HCT116 (cell line): ENCODE data around the gene DPPA4. TPM values are rescaled to one million over a fixed set of nuclear protein-coding genes. Genes with fewer than 3 reads are reported as not detected.

Source experiments
- ATAC-seq: fragments of 200-7000 bp; cut with Tn5 transposase; 2 replicates; pipeline ENCODE4 v1.9.1; 2020; ENCODE audit warnings: mild to moderate bottlenecking, moderate library complexity
- BruUV-seq: library from RNA; stranded (reverse); fragments of 400-500 nt; replicated peaks from 2 replicates; lab custom pipeline; 2021; lab: Mats Ljungman, UMichigan
- CTCF ChIA-PET: fragments of 300-600 bp; sonication (Branson Sonifier 250); formaldehyde crosslinking; loops from one replicate; lab custom pipeline; 2021; ENCODE audit warnings: antibody characterized with exemption; lab: Charles Lee
- POLR2A ChIA-PET: fragments of 300-600, 350-600 bp; sonication (Branson Sonifier 250); formaldehyde crosslinking; loops from one replicate; lab custom pipeline; 2021; ENCODE audit warnings: antibody characterized with exemption; lab: Charles Lee
- RAD21 ChIA-PET, 2 experiments: fragments of 300-600 bp; sonication (Branson Sonifier 250); formaldehyde crosslinking; loops; one replicate each; lab custom pipeline; 2023; ENCODE audit warnings: low total read pairs in 2 of 2; ENCODE audit not compliant: uncharacterized antibody in 2 of 2, unreplicated experiment in 2 of 2, low non-redundant PET in 1 of 2; lab: Charles Lee
- DNase-seq: peaks from one replicate; pipeline ENCODE4 v3.0.0-alpha.2; 2010; ENCODE audit warnings: low read depth, low spot score
- H2AFZ ChIP-seq: fragments of 200-600 bp; shearing (Covaris generic), sonication (generic); 2 replicates; pipeline ENCODE4 v1.6.1; 2017; ENCODE audit warnings: low read depth, mixed run types, mixed read lengths, antibody characterized with exemption, low read length; ENCODE audit not compliant: poor library complexity, severe bottlenecking
- H3K27ac ChIP-seq: 2 replicates; pipeline ENCODE4 v1.5.1; 2012; ENCODE audit warnings: low read depth, low read length
- H3K27me3 ChIP-seq: fragments of 200-600 bp; sonication (generic); 2 replicates; pipeline ENCODE4 v1.6.1; 2016; ENCODE audit warnings: mixed run types, low read length, mixed read lengths; ENCODE audit not compliant: insufficient read depth
- H3K36me3 ChIP-seq, 2 experiments: fragments of 200-500 bp in 1 of 2; fragments of 200-600 bp in 1 of 2; sonication (Bioruptor generic) in 1 of 2; sonication (generic) in 1 of 2; 2 replicates each; pipeline versions ENCODE4 v1.5.1 to v1.6.1; 2014 to 2016; ENCODE audit warnings: low read length in 2 of 2, inconsistent platforms in 1 of 2, mixed read lengths in 1 of 2, mixed run types in 1 of 2; ENCODE audit not compliant: insufficient read depth in 2 of 2, control insufficient read depth in 1 of 2
- H3K4me1 ChIP-seq, 2 experiments: fragments of 200-600 bp in 1 of 2; sonication (generic) in 1 of 2; 2 replicates each; pipeline versions ENCODE4 v1.5.1 to v1.6.1; 2012 to 2017; ENCODE audit warnings: low read length in 2 of 2, inconsistent platforms in 1 of 2, mild to moderate bottlenecking in 1 of 2, mixed read lengths in 1 of 2, mixed run types in 1 of 2, moderate library complexity in 1 of 2; ENCODE audit not compliant: insufficient read depth in 2 of 2, control insufficient read depth in 1 of 2
- H3K4me2 ChIP-seq: fragments of 200-600 bp; sonication (generic); 2 replicates; pipeline ENCODE4 v1.6.1; 2017; ENCODE audit warnings: mixed run types, low read length, mixed read lengths
- H3K4me3 ChIP-seq, 2 experiments: fragments of 200-600 bp in 1 of 2; sonication (generic) in 1 of 2; replicated peaks in 1 of 2; 2 replicates each; pipeline ENCODE4 v1.5.1; 2011 to 2016; ENCODE audit warnings: low read length in 2 of 2, control low read depth in 1 of 2, low read depth in 1 of 2, mild to moderate bottlenecking in 1 of 2, mixed read lengths in 1 of 2, mixed run types in 1 of 2
- H3K79me2 ChIP-seq: fragments of 200-600 bp; sonication (generic); 2 replicates; pipeline ENCODE4 v1.6.1; 2017; ENCODE audit warnings: mild to moderate bottlenecking, mixed run types, low read length, moderate library complexity, mixed read lengths; ENCODE audit not compliant: insufficient read depth
- H3K9ac ChIP-seq: fragments of 200-600 bp; sonication (generic); 2 replicates; pipeline ENCODE4 v1.6.1; 2016; ENCODE audit warnings: low read length, mixed read lengths
- H3K9me2 ChIP-seq: fragments of 200-600 bp; sonication (generic), shearing (Covaris generic); 2 replicates; pipeline ENCODE4 v1.6.1; 2017; ENCODE audit warnings: mixed run types, mild to moderate bottlenecking, moderate library complexity; ENCODE audit not compliant: insufficient read depth
- H3K9me3 ChIP-seq, 2 experiments: fragments of 200-500 bp in 1 of 2; fragments of 200-600 bp in 1 of 2; sonication (Bioruptor generic) in 1 of 2; sonication (generic) in 1 of 2; 2 replicates each; pipeline ENCODE4 v1.6.1; 2014 to 2017; ENCODE audit warnings: low read length in 2 of 2, mixed read lengths in 2 of 2, inconsistent platforms in 1 of 2, low read depth in 1 of 2, mild to moderate bottlenecking in 1 of 2, mixed run types in 1 of 2, moderate library complexity in 1 of 2; ENCODE audit not compliant: control insufficient read depth in 1 of 2, insufficient read depth in 1 of 2
- H4K20me1 ChIP-seq: fragments of 200-600 bp; sonication (generic), shearing (Covaris generic); 2 replicates; pipeline ENCODE4 v1.6.1; 2017; ENCODE audit warnings: mixed run types, mild to moderate bottlenecking, moderate library complexity; ENCODE audit not compliant: insufficient read depth
- CBX3 ChIP-seq: IDR thresholded peaks from 2 replicates; pipeline ENCODE4 v1.6.1; 2012; ENCODE audit warnings: low read depth
- CEBPB ChIP-seq: IDR thresholded peaks from 2 replicates; pipeline ENCODE4 v1.6.1; 2012; ENCODE audit warnings: low read depth
- ELF1 ChIP-seq: IDR thresholded peaks from 2 replicates; pipeline ENCODE4 v1.6.1; 2012; ENCODE audit warnings: low read depth, borderline replicate concordance
- EZH2 ChIP-seq: fragments of 200-600 bp; sonication (generic); IDR thresholded peaks from 2 replicates; pipeline ENCODE4 v1.6.1; 2017; ENCODE audit warnings: antibody characterized with exemption, mixed run types
- FOSL1 ChIP-seq: IDR thresholded peaks from 2 replicates; pipeline ENCODE4 v1.6.1; 2012; ENCODE audit warnings: low read depth
- JUND ChIP-seq: IDR thresholded peaks from 2 replicates; pipeline ENCODE4 v1.6.1; 2012
- POLR2A ChIP-seq: IDR thresholded peaks from 2 replicates; pipeline ENCODE4 v1.7.0; 2011; ENCODE audit warnings: borderline replicate concordance; ENCODE audit not compliant: insufficient read depth, insufficient read length; ENCODE audit errors: extremely low read depth
- POLR2AphosphoS5 ChIP-seq: IDR thresholded peaks from 2 replicates; pipeline ENCODE4 v1.6.1; 2011; ENCODE audit warnings: mild to moderate bottlenecking, low read depth, low read length, moderate library complexity
- RAD21 ChIP-seq: IDR thresholded peaks from 2 replicates; pipeline ENCODE4 v1.6.1; 2012; ENCODE audit warnings: low read depth, mild to moderate bottlenecking
- SP1 ChIP-seq: IDR thresholded peaks from 2 replicates; pipeline ENCODE4 v1.6.1; 2012; ENCODE audit warnings: low read depth
- SRF ChIP-seq: IDR thresholded peaks from 2 replicates; pipeline ENCODE4 v1.6.1; 2012; ENCODE audit warnings: low read depth
- TCF7L2 ChIP-seq: IDR thresholded peaks from 2 replicates; pipeline ENCODE4 v1.7.0; 2011; ENCODE audit warnings: borderline replicate concordance, inconsistent platforms; ENCODE audit not compliant: insufficient read depth, insufficient read length; ENCODE audit errors: extremely low read depth
- YY1 ChIP-seq: IDR thresholded peaks from 2 replicates; pipeline ENCODE4 v1.6.1; 2011; ENCODE audit warnings: low read length, low read depth, moderate library complexity, mild to moderate bottlenecking; ENCODE audit not compliant: insufficient replicate concordance; ENCODE audit errors: extremely low read depth
- ZNF274 ChIP-seq: fragments of 200-500 bp; sonication (Bioruptor generic); IDR thresholded peaks from 2 replicates; pipeline ENCODE4 v1.6.1; 2014; ENCODE audit warnings: mild to moderate bottlenecking, low read depth, low read length, inconsistent platforms
- intact Hi-C: fragments of 100-400 bp; cut with micrococcal nuclease; formaldehyde crosslinking; loops from 2 replicates; pipeline ENCODE4 v1.10.0; 2022
- total RNA-seq: library from RNA; stranded (reverse); gene quantifications from one replicate; pipeline ENCODE4 v1.2.1, GENCODE V29; 2021; ENCODE audit not compliant: unreplicated experiment
- TF ChIP-seq, protein P1 (sequence below): IDR thresholded peaks from 2 replicates; pipeline ENCODE4 v1.6.1; 2011; ENCODE audit warnings: mild to moderate bottlenecking, low read length, moderate library complexity; ENCODE audit not compliant: insufficient replicate concordance; ENCODE audit errors: extremely low read depth
- TF ChIP-seq, protein P2 (sequence below): IDR thresholded peaks from 2 replicates; pipeline ENCODE4 v1.6.1; 2012
- TF ChIP-seq, protein P3 (sequence below): IDR thresholded peaks from 2 replicates; pipeline ENCODE4 v1.6.1; 2012; ENCODE audit warnings: low read depth

The DPPA4 gene
- total RNA-seq, 1 experiment from 2014 or later = 0.27 TPM

DNA sequence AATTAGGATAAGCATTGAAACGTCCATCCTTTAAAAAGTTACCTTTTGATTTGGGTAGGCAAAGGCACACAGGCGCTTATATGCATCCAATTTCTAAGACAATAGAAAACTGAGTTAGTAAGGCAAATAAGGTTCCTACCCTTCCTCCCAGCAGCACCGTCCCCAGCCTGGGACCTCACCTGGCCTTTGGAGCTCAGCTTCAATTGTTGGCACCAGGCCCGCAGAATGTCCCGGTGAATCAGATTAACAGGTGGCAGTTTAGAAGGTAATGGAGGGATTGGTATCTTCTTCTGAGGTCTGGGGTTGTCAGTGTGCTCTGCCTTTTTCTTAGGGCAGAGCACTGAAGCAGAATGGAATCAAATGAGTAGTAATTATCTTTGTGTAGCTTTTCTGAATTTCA lies 5.7 kb downstream of the DPPA4 start:
- Histone ChIP-seq H3K9ac (no peak overlapping the region), H3K9me2 (no peaks in the 10 kb centered on the region), H2AFZ (no peak overlapping the region), H3K4me2 (no peak overlapping the region)
- TF ChIP-seq TCF7L2 (no peak), JUND (no peak), CEBPB (no peak), CBX3 (no peak), ELF1 (no peak), YY1 (no peak), SP1 (no peak)
- TF ChIP-seq, all 23 proteins: peak for 0
- ChIA-PET CTCF (no interaction called here), POLR2A (no interaction called here), RAD21 (no interaction called here)
- Histone ChIP-seq H4K20me1 (no peaks in the 10 kb centered on the region), H3K36me3 (no peaks in the 10 kb centered on the region), H3K27ac (no peak overlapping the region), H3K4me3 (no peak overlapping the region), H3K27me3 (no peaks in the 10 kb centered on the region), H3K4me1 (no peaks in the 10 kb centered on the region; a peak in 1 of 4 replicates), H3K9me3 (no peaks in the 10 kb centered on the region), H3K79me2 (no peaks in the 10 kb centered on the region)
- no TSS peak for BruUV-seq
- ATAC-seq (no peak), DNase-seq (no peak)
- intact Hi-C loops = no loop called here

DNA sequence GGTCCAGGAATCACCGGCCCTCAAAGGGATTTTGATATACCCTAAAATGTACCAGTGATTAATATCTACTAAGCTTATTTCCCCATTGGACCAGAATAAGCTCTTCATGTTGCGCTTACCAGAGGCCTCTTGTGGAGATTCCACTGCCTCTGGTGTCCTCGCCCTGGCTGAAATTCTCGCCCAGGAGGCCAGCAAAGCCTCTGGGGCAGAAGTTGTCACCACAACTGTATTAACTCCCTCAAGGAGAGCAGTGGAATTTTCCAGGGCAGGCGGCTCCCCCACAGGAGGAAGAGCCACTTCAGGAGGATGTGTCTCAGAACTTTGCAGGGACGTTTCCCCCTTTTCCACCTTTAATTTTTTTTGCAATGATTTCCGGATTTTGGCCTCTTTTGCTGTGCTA lies 6.9 kb downstream of the DPPA4 start:
- POLR2A ChIA-PET = no interaction called here
- TF ChIP-seq CBX3 (no peak), YY1 (no peak), POLR2A (no peak), RAD21 (no peak), EZH2 (no peak), ELF1 (no peak), SP1 (no peak), FOSL1 (no peak), POLR2AphosphoS5 (no peak), SRF (no peak), ZNF274 (no peak)
- TF ChIP-seq, protein P1, sequence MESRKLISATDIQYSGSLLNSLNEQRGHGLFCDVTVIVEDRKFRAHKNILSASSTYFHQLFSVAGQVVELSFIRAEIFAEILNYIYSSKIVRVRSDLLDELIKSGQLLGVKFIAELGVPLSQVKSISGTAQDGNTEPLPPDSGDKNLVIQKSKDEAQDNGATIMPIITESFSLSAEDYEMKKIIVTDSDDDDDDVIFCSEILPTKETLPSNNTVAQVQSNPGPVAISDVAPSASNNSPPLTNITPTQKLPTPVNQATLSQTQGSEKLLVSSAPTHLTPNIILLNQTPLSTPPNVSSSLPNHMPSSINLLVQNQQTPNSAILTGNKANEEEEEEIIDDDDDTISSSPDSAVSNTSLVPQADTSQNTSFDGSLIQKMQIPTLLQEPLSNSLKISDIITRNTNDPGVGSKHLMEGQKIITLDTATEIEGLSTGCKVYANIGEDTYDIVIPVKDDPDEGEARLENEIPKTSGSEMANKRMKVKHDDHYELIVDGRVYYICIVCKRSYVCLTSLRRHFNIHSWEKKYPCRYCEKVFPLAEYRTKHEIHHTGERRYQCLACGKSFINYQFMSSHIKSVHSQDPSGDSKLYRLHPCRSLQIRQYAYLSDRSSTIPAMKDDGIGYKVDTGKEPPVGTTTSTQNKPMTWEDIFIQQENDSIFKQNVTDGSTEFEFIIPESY = no peak
- TF ChIP-seq, protein P2, sequence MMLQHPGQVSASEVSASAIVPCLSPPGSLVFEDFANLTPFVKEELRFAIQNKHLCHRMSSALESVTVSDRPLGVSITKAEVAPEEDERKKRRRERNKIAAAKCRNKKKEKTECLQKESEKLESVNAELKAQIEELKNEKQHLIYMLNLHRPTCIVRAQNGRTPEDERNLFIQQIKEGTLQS = no peak
- TF ChIP-seq, protein P3, sequence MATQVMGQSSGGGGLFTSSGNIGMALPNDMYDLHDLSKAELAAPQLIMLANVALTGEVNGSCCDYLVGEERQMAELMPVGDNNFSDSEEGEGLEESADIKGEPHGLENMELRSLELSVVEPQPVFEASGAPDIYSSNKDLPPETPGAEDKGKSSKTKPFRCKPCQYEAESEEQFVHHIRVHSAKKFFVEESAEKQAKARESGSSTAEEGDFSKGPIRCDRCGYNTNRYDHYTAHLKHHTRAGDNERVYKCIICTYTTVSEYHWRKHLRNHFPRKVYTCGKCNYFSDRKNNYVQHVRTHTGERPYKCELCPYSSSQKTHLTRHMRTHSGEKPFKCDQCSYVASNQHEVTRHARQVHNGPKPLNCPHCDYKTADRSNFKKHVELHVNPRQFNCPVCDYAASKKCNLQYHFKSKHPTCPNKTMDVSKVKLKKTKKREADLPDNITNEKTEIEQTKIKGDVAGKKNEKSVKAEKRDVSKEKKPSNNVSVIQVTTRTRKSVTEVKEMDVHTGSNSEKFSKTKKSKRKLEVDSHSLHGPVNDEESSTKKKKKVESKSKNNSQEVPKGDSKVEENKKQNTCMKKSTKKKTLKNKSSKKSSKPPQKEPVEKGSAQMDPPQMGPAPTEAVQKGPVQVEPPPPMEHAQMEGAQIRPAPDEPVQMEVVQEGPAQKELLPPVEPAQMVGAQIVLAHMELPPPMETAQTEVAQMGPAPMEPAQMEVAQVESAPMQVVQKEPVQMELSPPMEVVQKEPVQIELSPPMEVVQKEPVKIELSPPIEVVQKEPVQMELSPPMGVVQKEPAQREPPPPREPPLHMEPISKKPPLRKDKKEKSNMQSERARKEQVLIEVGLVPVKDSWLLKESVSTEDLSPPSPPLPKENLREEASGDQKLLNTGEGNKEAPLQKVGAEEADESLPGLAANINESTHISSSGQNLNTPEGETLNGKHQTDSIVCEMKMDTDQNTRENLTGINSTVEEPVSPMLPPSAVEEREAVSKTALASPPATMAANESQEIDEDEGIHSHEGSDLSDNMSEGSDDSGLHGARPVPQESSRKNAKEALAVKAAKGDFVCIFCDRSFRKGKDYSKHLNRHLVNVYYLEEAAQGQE = no peak

More for the DNA sequence above, 6.9 kb downstream of the DPPA4 start:
- CTCF ChIA-PET = no interaction called here
- Histone ChIP-seq H3K9me2 (no peaks in the 10 kb centered on the region), H3K27me3 (no peaks in the 10 kb centered on the region), H3K27ac (no peak overlapping the region), H2AFZ (no peak overlapping the region), H3K4me3 (no peak overlapping the region), H3K4me1 (no peaks in the 10 kb centered on the region; a peak in 1 of 4 replicates), H3K79me2 (no peaks in the 10 kb centered on the region), H3K36me3 (no peaks in the 10 kb centered on the region), H4K20me1 (no peaks in the 10 kb centered on the region), H3K9ac (no peak overlapping the region), H3K9me3 (no peaks in the 10 kb centered on the region), H3K4me2 (no peak overlapping the region)
- intact Hi-C loops = no loop called here
- no peak for ATAC-seq
- DNase-seq = no peak
- BruUV-seq = no TSS peak
- RAD21 ChIA-PET = no interaction called here
